SK-N-SH treated with all-trans-retinoic acid at 6 μM for 48 hours (cell line): ENCODE measurements around the gene MLH1.

Experiments used
- ATAC-seq: fragments of 200-7000 bp; cut with Tn5 transposase; 3 replicates; pipeline ENCODE4 v1.9.1; 2020; ENCODE audit warnings: mild to moderate bottlenecking, moderate library complexity
- ARNTL ChIP-seq: fragments of 450-650 bp; formaldehyde crosslinking; IDR thresholded peaks from 2 replicates; pipeline ENCODE4 v1.5.0; 2020; ENCODE audit warnings: low read depth, mild to moderate bottlenecking, moderate library complexity, borderline replicate concordance
- BACH2 ChIP-seq: fragments of 250-450 bp; sonication (Bioruptor Pico); IDR thresholded peaks from 2 replicates; pipeline ENCODE4 v1.9.0; 2021; ENCODE audit warnings: mild to moderate bottlenecking, borderline replicate concordance
- CSDC2 ChIP-seq: fragments of 250-450 bp; sonication (Bioruptor Pico); IDR thresholded peaks from 2 replicates; pipeline ENCODE4 v1.5.0; 2020; ENCODE audit warnings: mild to moderate bottlenecking, moderate library complexity
- ESRRG ChIP-seq: fragments of 250-450 bp; sonication (Bioruptor Pico); IDR thresholded peaks from 2 replicates; pipeline ENCODE4 v1.6.1; 2021; ENCODE audit warnings: mild to moderate bottlenecking
- GLIS3 ChIP-seq: fragments of 250-450 bp; sonication (Bioruptor Pico); IDR thresholded peaks from 2 replicates; pipeline ENCODE4 v1.5.0; 2020; ENCODE audit warnings: mild to moderate bottlenecking, moderate library complexity
- ISL1 ChIP-seq: fragments of 250-450 bp; sonication (Bioruptor Pico); IDR thresholded peaks from 2 replicates; pipeline ENCODE4 v2.1.2; 2022; ENCODE audit warnings: mild to moderate bottlenecking, moderate library complexity
- OSR1 ChIP-seq: fragments of 250-450 bp; sonication (Bioruptor Pico); IDR thresholded peaks from 2 replicates; pipeline ENCODE4 v1.8.0; 2022; ENCODE audit warnings: moderate library complexity, mild to moderate bottlenecking, inconsistent platforms
- RARB ChIP-seq: fragments of 250-450 bp; sonication (Bioruptor Pico); IDR thresholded peaks from 2 replicates; pipeline ENCODE4 v1.8.0; 2021; ENCODE audit warnings: mild to moderate bottlenecking, moderate library complexity
- SNAI2 ChIP-seq: fragments of 250-450 bp; sonication (Bioruptor Pico); IDR thresholded peaks from 2 replicates; pipeline ENCODE4 v1.5.0; 2020; ENCODE audit warnings: mild to moderate bottlenecking, moderate library complexity
- TCF4 ChIP-seq: fragments of 250-450 bp; sonication (Bioruptor Pico); IDR thresholded peaks from 2 replicates; pipeline ENCODE4 v1.8.0; 2021; ENCODE audit warnings: mild to moderate bottlenecking, moderate library complexity, borderline replicate concordance
- TOX ChIP-seq: fragments of 250-450 bp; sonication (Bioruptor Pico); IDR thresholded peaks from 2 replicates; pipeline ENCODE4 v1.8.0; 2021; ENCODE audit warnings: mild to moderate bottlenecking, moderate library complexity, borderline replicate concordance
- ZC3H10 ChIP-seq: fragments of 250-450 bp; sonication (Bioruptor Pico); IDR thresholded peaks from 2 replicates; pipeline ENCODE4 v1.5.1; 2021; ENCODE audit warnings: mild to moderate bottlenecking, moderate library complexity
- ZFP3 ChIP-seq: fragments of 250-450 bp; sonication (Bioruptor Pico); IDR thresholded peaks from 2 replicates; pipeline ENCODE4 v1.5.0; 2020; ENCODE audit warnings: mild to moderate bottlenecking, moderate library complexity
- ZFP30 ChIP-seq: fragments of 450-650 bp; formaldehyde crosslinking; IDR thresholded peaks from 2 replicates; pipeline ENCODE4 v1.5.0; 2022; ENCODE audit warnings: mild to moderate bottlenecking, moderate library complexity
- ZNF70 ChIP-seq: fragments of 450-650 bp; formaldehyde crosslinking; IDR thresholded peaks from 2 replicates; pipeline ENCODE4 v1.5.0; 2020; ENCODE audit warnings: mild to moderate bottlenecking, moderate library complexity
- ZNF8 ChIP-seq: fragments of 450-650 bp; formaldehyde crosslinking; IDR thresholded peaks from 2 replicates; pipeline ENCODE4 v1.5.0; 2020; ENCODE audit warnings: mild to moderate bottlenecking, moderate library complexity
- TF ChIP-seq, protein P1 (sequence below): fragments of 250-450 bp; sonication (Bioruptor Pico); IDR thresholded peaks from 2 replicates; pipeline ENCODE4 v1.8.0; 2021; ENCODE audit warnings: low read depth, mild to moderate bottlenecking, moderate library complexity, borderline replicate concordance
- TF ChIP-seq, protein P2 (sequence below): fragments of 250-450 bp; sonication (Bioruptor Pico); IDR thresholded peaks from 2 replicates; pipeline ENCODE4 v1.5.0; 2020; ENCODE audit warnings: mild to moderate bottlenecking, moderate library complexity
- TF ChIP-seq, protein P3 (sequence below): fragments of 250-450 bp; sonication (Bioruptor Pico); IDR thresholded peaks from 2 replicates; pipeline ENCODE4 v1.8.0; 2020; ENCODE audit warnings: mild to moderate bottlenecking, moderate library complexity, borderline replicate concordance
- TF ChIP-seq, protein P4 (sequence below): fragments of 250-450 bp; sonication (Bioruptor Pico); IDR thresholded peaks from 2 replicates; pipeline ENCODE4 v1.5.1; 2021; ENCODE audit warnings: mild to moderate bottlenecking, moderate library complexity

The MLH1 gene

DNA sequence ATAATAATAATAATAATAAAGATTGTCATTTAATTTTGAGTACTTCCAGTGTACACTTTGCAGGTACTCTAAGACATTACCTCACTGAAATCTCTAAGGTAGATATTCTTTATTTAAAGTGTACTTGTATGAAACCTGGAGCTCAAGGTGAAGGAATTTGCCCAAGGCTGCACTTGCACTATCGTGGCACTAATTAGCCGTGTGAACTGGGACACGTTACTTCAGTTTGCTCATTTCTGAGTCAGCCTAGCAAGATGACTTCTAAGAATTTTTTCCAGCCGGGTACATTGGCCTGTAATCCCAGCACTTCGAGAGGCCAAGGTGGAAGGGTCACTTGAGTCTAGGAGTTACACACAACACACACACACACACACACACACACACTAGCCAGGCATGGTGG lies 33.5 kb downstream of the MLH1 start (continued):
- TF ChIP-seq, protein P1, sequence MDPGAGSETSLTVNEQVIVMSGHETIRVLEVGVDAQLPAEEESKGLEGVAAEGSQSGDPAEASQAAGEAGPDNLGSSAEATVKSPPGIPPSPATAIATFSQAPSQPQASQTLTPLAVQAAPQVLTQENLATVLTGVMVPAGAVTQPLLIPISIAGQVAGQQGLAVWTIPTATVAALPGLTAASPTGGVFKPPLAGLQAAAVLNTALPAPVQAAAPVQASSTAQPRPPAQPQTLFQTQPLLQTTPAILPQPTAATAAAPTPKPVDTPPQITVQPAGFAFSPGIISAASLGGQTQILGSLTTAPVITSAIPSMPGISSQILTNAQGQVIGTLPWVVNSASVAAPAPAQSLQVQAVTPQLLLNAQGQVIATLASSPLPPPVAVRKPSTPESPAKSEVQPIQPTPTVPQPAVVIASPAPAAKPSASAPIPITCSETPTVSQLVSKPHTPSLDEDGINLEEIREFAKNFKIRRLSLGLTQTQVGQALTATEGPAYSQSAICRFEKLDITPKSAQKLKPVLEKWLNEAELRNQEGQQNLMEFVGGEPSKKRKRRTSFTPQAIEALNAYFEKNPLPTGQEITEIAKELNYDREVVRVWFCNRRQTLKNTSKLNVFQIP (CRISPR knock-in tag) = no peak
- no peak for TF ChIP-seq ZFP30
- TF ChIP-seq OSR1 (CRISPR knock-in tag) = no peak
- TF ChIP-seq ESRRG (CRISPR knock-in tag) = no peak

DNA sequence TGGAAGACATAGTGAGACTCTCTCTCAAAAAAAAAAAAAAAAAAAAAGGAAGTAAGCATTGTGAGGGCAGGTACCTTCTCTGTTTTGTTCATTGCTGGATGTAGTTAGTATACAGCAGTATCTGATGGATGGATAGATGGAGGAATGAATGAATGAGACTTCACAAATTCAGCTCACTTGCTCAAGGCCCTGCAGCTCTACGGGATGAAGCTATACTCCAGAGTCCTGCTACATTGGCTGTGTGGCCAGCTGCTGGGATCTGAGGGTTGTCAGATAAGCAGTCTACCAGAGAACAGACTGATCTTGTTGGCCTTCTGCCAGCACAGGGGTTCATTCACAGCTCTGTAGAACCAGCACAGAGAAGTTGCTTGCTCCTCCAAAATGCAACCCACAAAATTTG lies 35.0 kb downstream of the MLH1 start:
- no peak for TF ChIP-seq ZFP30
- TF ChIP-seq SNAI2 (CRISPR knock-in tag) = no peak
- TF ChIP-seq, protein P2, sequence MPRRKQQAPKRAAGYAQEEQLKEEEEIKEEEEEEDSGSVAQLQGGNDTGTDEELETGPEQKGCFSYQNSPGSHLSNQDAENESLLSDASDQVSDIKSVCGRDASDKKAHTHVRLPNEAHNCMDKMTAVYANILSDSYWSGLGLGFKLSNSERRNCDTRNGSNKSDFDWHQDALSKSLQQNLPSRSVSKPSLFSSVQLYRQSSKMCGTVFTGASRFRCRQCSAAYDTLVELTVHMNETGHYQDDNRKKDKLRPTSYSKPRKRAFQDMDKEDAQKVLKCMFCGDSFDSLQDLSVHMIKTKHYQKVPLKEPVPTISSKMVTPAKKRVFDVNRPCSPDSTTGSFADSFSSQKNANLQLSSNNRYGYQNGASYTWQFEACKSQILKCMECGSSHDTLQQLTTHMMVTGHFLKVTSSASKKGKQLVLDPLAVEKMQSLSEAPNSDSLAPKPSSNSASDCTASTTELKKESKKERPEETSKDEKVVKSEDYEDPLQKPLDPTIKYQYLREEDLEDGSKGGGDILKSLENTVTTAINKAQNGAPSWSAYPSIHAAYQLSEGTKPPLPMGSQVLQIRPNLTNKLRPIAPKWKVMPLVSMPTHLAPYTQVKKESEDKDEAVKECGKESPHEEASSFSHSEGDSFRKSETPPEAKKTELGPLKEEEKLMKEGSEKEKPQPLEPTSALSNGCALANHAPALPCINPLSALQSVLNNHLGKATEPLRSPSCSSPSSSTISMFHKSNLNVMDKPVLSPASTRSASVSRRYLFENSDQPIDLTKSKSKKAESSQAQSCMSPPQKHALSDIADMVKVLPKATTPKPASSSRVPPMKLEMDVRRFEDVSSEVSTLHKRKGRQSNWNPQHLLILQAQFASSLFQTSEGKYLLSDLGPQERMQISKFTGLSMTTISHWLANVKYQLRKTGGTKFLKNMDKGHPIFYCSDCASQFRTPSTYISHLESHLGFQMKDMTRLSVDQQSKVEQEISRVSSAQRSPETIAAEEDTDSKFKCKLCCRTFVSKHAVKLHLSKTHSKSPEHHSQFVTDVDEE (CRISPR knock-in tag) = no peak
- TF ChIP-seq ISL1 (CRISPR knock-in tag) = no peak
- no peak for TF ChIP-seq ARNTL (CRISPR knock-in tag)
- no peak for TF ChIP-seq TOX (CRISPR knock-in tag)
- TF ChIP-seq CSDC2 (CRISPR knock-in tag) = no peak
- no peak for TF ChIP-seq RARB
- TF ChIP-seq ZNF70 = no peak
- no peak for TF ChIP-seq ESRRG (CRISPR knock-in tag)
- no peak for TF ChIP-seq BACH2 (CRISPR knock-in tag)
- no peak for TF ChIP-seq ZFP3 (CRISPR knock-in tag)
- no peak for TF ChIP-seq ZNF8 (CRISPR knock-in tag)
- TF ChIP-seq ZC3H10 (CRISPR knock-in tag) = no peak
- TF ChIP-seq GLIS3 = no peak
- TF ChIP-seq, protein P3, sequence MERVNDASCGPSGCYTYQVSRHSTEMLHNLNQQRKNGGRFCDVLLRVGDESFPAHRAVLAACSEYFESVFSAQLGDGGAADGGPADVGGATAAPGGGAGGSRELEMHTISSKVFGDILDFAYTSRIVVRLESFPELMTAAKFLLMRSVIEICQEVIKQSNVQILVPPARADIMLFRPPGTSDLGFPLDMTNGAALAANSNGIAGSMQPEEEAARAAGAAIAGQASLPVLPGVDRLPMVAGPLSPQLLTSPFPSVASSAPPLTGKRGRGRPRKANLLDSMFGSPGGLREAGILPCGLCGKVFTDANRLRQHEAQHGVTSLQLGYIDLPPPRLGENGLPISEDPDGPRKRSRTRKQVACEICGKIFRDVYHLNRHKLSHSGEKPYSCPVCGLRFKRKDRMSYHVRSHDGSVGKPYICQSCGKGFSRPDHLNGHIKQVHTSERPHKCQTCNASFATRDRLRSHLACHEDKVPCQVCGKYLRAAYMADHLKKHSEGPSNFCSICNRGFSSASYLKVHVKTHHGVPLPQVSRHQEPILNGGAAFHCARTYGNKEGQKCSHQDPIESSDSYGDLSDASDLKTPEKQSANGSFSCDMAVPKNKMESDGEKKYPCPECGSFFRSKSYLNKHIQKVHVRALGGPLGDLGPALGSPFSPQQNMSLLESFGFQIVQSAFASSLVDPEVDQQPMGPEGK (CRISPR knock-in tag) = no peak
- TF ChIP-seq, protein P4, sequence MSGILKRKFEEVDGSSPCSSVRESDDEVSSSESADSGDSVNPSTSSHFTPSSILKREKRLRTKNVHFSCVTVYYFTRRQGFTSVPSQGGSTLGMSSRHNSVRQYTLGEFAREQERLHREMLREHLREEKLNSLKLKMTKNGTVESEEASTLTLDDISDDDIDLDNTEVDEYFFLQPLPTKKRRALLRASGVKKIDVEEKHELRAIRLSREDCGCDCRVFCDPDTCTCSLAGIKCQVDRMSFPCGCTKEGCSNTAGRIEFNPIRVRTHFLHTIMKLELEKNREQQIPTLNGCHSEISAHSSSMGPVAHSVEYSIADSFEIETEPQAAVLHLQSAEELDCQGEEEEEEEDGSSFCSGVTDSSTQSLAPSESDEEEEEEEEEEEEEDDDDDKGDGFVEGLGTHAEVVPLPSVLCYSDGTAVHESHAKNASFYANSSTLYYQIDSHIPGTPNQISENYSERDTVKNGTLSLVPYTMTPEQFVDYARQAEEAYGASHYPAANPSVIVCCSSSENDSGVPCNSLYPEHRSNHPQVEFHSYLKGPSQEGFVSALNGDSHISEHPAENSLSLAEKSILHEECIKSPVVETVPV = no peak
- TF ChIP-seq, protein P1 (CRISPR knock-in tag) = no peak
- TF ChIP-seq TCF4 (CRISPR knock-in tag) = no peak
- ATAC-seq = no peak

DNA sequence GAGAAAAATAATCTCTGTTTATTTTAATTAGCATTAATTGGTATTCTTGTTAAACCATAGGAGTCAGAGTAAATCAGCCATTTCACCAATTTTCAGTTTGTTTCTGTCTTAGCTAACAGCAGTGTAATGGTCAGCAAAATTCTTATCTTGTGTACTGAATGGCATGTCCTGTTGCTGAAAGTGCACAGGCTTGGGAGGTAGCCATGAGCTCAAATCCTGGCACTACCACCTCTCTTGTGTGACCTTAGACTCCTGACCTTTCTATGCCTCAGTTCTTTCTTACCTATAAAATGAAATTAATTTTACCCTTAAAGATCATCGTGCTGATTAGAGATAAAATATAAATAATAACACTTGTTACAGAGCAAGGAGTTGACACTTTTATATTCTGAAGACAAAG lies 35.8 kb downstream of the MLH1 start:
- no peak for TF ChIP-seq ZC3H10 (CRISPR knock-in tag)
- TF ChIP-seq SNAI2 (CRISPR knock-in tag) = no peak
- TF ChIP-seq, protein P1 (CRISPR knock-in tag) = no peak
- no peak for TF ChIP-seq ZNF70
- ATAC-seq = no peak
